ENCODE measurements around the gene ALKBH8.
"Not testable (repeated sequence)": the region's sequence is repeated elsewhere in the genome, so short reads cannot be mapped to it uniquely, and the experiment has no call there.

Gene ALKBH8

DNA sequence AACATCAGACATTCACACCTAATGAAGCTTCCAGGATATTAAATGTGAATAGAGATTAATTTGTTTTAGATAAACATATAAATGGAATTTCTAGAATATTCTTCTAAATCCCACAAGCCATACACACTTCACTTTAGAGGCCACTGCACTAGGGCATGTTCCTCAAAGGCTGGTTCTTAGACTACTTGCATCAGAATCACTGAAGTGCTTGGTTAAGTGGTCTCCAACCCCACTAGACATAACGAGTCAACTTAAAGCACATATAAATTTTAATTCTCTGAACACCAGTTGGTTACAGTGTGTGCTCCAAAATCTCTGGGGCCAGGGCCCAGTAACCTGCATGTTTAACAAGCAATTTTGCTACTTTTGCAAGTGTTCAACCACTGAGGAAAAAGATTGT lies 7.9 kb upstream of the ALKBH8 start:
- DNase-seq (ENCODE audit: low spot score) = no peak
- TF ChIP-seq, protein P1, sequence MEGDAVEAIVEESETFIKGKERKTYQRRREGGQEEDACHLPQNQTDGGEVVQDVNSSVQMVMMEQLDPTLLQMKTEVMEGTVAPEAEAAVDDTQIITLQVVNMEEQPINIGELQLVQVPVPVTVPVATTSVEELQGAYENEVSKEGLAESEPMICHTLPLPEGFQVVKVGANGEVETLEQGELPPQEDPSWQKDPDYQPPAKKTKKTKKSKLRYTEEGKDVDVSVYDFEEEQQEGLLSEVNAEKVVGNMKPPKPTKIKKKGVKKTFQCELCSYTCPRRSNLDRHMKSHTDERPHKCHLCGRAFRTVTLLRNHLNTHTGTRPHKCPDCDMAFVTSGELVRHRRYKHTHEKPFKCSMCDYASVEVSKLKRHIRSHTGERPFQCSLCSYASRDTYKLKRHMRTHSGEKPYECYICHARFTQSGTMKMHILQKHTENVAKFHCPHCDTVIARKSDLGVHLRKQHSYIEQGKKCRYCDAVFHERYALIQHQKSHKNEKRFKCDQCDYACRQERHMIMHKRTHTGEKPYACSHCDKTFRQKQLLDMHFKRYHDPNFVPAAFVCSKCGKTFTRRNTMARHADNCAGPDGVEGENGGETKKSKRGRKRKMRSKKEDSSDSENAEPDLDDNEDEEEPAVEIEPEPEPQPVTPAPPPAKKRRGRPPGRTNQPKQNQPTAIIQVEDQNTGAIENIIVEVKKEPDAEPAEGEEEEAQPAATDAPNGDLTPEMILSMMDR (IDR thresholded peaks at IDR 0.05; ENCODE audit: extremely low read depth, missing control alignments) = no peak

DNA sequence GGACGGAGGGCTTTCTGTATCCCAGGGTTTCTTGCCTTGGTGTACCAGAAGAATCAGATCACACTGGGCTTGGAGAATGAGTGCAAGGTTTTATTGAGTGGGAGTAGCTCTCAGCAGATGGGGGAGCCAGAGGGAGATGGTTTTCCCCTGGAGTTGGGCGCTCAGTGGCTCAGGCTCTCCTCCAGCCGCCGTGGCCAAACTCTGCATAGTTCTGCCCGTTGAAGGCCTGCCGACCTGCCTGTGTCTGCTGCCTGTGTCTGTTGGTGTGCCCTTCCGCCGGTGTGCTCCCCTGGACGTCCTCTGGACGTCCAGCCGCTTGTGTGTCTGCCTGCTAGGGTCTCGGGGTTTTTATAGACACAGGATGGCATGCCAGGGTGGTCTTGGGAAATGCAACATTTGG lies 4.5 kb upstream of the ALKBH8 start:
- TF ChIP-seq, protein P1 (IDR thresholded peaks at IDR 0.05; ENCODE audit: extremely low read depth, missing control alignments) = no peak
- no peak for DNase-seq (ENCODE audit: low spot score)

DNA sequence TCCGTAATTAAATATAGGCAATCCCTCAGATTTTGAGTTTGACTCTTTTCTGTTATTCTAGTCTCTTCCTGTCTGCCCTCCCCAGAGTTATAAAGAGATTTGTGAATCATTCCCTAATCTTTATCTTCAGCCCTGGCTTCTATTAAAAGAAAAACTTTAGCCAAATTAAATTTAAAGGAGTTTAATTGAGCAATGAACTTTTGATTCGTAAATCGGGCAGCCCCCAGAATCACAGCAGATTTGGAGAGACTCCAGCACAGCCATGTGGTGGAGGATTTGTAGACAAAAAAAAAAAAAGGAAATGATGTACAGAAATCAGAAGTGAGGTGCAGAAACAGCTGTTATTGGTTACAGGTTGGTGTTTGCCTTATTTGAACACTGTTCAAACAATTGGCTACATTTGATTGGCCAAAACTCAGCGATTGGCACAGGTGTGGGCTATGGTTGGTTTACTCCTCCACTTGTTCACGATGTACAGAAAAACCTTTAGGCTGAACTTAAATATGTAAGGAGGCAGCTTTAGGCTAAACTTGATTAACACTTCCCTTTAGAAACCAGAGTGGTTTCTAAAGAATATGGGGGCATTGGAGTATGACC lies 2.3 kb upstream of the ALKBH8 start:
- no peak for DNase-seq (ENCODE audit: low spot score)
- TF ChIP-seq, protein P1 (IDR thresholded peaks at IDR 0.05; ENCODE audit: extremely low read depth, missing control alignments) = no peak

DNA sequence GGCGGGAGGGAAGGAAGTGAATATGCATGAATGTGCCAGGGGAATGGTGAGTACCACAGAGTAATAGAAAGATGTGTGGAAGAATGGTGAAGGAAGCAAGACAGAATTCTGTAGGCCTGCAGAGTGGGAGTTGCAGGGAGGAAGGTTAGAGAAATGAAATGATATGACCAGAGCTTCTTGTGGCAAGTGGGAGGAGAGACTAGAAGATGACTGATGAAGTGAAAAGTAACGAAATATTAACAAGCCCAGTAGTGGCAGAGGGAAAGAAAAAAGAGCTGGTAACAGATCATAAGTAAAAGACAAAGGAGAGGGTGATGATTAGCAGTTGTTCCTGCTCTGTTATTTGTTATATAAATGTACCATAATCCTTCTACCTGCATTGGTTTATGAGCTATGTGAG lies 1.0 kb upstream of the ALKBH8 start:
- TF ChIP-seq, protein P1 (IDR thresholded peaks at IDR 0.05; ENCODE audit: extremely low read depth, missing control alignments) = no peak
- DNase-seq (ENCODE audit: low spot score) = no peak

DNA sequence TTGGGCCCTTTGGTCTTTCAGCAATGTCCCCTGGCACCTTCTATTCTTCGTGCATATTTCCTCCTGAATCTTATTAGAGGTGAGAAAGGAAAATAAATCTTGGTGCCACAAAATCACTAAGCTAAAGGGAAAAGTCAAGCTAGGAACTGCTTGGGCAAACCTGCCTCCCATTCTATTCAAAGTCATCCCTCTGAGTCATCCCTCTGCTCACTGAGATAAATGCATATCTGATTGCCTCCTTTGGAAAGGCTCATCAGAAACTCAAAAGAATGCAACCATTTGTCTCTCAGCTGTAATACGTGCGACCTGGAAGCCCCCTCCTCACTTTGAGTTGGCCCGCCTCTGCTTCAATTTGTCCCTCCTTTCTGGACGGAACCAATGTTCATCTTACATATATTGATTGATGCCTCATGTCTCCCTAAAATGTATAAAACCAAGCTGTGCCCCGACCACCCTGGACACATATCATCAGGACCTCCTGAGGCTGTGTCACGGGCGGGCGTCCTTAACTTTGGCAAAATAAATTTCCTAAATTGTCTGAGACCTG lies 493 bp upstream of the ALKBH8 start:
- not testable (repeated sequence) for DNase-seq (ENCODE audit: low spot score)

DNA sequence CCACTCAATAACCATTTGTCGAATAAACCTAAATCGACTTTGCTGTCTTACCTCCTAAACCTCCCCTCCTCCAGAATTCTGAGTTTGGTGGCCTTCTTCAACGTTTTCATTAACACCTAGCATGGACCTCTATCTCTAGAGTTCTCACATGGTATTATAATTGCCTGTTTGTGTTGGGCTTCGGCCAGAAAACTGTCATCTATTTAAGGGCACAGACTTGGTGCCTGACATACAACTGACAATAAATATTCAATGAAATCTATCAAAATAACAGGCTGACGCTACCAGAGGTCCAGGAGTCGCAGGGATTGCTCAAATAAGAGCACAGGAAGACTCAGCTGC lies 687 bp downstream of the ALKBH8 start:
- TF ChIP-seq, protein P1 (IDR thresholded peaks at IDR 0.05; ENCODE audit: extremely low read depth, missing control alignments) = no peak
- no peak for DNase-seq (ENCODE audit: low spot score)

DNA sequence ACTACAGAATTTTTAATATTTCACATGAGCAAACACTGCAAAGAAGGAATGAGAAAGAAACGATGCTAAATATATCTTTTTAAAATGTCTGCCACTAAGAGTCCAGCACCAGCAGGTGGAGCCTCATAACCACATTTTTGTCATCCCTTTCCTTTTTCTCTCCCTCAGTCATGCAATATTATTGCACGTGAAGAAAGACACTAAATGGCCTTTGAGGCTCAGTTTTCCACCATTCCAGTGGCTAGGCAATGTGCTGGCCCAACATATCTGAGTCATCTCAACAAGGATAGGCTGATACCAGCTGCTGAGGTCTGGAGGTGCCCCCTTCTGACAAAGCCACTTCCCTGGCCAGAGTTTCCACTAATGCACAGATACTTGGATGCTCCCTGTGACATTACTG lies 1.8 kb downstream of the ALKBH8 start:
- TF ChIP-seq, protein P1 (IDR thresholded peaks at IDR 0.05; ENCODE audit: extremely low read depth, missing control alignments) = no peak
- peak; percentile 29 for DNase-seq (ENCODE audit: low spot score)

DNA sequence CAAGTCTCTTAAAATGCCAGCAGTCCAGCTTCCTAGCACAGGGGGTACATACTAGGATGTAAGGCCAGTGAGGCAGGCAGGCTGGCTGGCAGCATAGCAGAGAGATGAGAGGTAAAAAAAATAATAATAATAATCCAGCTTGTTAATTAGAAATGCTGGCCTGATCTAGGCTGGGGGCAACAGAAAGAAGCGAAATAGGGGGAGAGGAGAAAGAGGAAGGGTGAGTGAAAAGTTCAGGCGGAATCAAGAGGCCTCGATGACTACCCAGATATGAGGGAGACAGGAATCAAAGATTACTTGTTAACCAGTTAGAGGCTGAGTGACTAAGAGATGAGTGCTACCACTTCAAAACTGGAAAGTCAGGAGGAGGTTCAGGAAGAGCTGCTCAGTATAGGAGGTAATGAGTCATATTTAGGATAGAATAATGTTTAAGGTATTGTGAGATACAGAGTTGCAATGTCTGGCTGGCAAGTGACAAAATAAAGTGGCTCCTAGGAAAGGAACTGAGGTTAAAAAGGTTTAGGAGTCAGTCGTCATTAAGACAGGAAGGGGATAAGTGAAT lies 2.8 kb downstream of the ALKBH8 start:
- TF ChIP-seq, protein P1 (IDR thresholded peaks at IDR 0.05; ENCODE audit: extremely low read depth, missing control alignments) = no peak
- DNase-seq (ENCODE audit: low spot score) = no peak

All from GM20000 (cell line).